ENCODE data around the gene SLN.
"Not testable (repeated sequence)": the region's sequence is repeated elsewhere in the genome, so short reads cannot be mapped to it uniquely, and the experiment has no call there.

SLN gene

DNA sequence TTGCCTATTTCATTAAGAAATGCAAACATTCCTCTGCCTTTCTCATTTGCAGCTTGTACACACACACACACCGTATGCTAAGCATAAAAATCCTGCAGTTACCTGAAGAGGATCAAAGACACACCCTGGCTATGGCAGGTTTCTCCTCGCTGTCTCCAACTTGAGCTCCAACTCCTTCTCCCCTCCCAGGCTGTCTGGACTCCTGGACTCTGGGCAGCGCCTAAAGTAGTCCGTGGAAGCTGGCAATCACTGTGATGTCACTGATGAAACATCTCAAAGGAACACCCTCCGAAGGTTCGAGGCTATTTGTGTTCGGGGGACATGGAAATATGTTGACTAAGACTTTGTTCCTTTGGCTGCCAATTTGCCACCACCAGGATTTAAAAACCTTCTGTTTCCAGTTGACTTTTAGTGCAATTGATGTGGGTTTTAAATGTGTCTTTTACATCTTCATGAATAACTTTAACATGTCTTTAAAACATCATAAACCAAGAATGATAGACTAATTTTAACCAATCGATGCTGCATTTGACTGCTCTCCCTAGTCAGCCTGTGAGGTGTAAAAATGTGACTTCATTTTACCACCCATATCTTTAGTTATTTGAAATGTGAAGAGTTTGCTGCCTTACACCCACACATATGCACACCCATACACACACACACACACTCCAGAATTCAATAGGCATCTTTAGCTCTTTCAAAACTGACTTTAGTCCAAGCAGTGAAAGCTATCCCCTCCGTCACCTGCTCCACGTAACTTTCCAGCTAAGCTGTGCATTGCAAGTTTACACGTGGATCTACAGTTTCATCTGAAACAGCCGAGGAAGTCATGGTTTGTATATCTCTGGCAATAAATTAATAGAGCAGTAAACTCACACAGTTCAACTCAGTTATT lies at the start of gene SLN:
SLN (minus strand) TSS at position 196 of the 895 bp plus-strand sequence.
- no peak within 1 kb of the TSS for H3K27ac ChIP-seq
- TF ChIP-seq, protein P1, sequence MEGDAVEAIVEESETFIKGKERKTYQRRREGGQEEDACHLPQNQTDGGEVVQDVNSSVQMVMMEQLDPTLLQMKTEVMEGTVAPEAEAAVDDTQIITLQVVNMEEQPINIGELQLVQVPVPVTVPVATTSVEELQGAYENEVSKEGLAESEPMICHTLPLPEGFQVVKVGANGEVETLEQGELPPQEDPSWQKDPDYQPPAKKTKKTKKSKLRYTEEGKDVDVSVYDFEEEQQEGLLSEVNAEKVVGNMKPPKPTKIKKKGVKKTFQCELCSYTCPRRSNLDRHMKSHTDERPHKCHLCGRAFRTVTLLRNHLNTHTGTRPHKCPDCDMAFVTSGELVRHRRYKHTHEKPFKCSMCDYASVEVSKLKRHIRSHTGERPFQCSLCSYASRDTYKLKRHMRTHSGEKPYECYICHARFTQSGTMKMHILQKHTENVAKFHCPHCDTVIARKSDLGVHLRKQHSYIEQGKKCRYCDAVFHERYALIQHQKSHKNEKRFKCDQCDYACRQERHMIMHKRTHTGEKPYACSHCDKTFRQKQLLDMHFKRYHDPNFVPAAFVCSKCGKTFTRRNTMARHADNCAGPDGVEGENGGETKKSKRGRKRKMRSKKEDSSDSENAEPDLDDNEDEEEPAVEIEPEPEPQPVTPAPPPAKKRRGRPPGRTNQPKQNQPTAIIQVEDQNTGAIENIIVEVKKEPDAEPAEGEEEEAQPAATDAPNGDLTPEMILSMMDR (IDR thresholded peaks at IDR 0.05) = no peak
- TF ChIP-seq ZFX (IDR thresholded peaks at IDR 0.05; ENCODE audit: borderline replicate concordance) = no peak

DNA sequence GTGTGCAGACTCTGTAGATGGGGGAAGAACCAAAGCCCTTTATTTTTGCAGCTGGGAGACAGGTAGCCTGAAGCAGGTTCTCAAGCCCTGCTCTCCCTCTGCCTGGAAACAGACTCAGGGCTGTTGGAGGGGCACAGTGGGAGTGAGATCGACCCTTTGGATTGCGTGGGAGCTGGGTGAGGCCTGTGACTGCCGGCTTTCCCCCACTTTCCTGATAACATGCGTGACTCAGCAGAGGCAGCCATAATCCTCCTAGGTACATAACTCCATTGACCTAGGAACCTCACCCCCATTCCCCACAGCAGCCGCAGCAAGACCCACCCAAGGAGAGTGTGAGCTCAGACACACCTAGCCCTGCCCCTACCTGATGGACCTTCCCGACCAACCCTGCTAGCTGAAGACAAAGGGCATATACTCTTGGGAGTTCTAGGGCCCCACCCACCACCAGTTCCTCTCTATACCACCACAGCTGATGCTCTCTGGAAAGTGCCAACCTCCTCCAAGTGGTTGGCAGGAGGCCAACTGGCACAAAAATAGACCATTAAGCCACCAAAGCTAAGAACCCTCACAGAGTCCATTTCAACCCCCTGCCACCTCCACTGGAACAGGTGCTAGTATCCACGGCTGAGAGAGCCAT lies 47.0 kb upstream of the SLN start:
- H3K27ac ChIP-seq = not testable (repeated sequence)

GRCh38 chr11:107757661-107758060 lies 45.8 kb upstream of the SLN start:
- TF ChIP-seq ZFX (IDR thresholded peaks at IDR 0.05; ENCODE audit: borderline replicate concordance) = no peak
- TF ChIP-seq, protein P1 (IDR thresholded peaks at IDR 0.05) = peak; percentile 36
- H3K27ac ChIP-seq = no peak overlapping the region

DNA sequence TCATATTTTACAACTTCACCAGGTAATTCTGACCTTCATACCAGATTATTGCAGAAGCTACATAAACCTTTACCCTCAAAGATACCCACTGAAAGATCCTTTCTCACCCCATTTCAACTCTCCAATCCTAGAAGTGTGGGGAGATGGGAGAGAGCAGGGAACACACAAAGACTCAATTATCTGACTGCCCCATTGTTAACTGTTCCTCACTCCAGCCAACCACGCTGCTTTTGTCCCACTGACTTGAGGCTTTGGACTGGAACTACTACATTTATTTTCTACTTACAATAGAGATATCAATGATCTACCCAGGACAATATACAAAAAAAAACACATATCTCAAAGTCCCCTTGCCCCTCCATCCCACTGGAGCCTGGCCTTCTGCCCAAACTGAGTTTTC lies 44.7 kb upstream of the SLN start:
- TF ChIP-seq, protein P1 (IDR thresholded peaks at IDR 0.05) = no peak
- no peak for TF ChIP-seq ZFX (IDR thresholded peaks at IDR 0.05; ENCODE audit: borderline replicate concordance)

GRCh38 chr11:107752949-107753822 lies 41.3 kb upstream of the SLN start:
- no peak overlapping the region for H3K27ac ChIP-seq
- TF ChIP-seq, protein P1 (IDR thresholded peaks at IDR 0.05) = no peak
- no peak for TF ChIP-seq ZFX (IDR thresholded peaks at IDR 0.05; ENCODE audit: borderline replicate concordance)

More for the DNA sequence above, 44.7 kb upstream of the SLN start:
- H3K27ac ChIP-seq = no peak overlapping the region

DNA sequence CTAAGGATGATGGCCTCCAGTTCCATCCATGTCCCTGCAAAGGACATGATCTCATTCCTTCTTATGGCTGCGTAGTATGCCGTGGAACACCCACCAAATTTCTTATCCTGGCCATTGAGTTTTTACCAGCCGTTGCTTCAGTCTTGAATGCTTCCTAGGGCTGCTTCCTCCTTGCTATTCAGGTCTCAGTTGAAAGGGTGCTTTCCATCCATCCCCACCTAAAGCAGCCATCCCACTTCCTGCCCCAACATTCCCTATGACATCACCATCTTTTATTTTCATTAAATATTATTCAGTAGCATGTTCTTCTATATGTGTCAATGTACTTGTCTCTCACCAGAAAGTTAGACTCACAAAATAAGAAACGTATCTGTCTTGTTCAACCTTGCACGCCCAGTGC lies 40.7 kb upstream of the SLN start:
- TF ChIP-seq ZFX (IDR thresholded peaks at IDR 0.05; ENCODE audit: borderline replicate concordance) = no peak
- TF ChIP-seq, protein P1 (IDR thresholded peaks at IDR 0.05) = no peak
- H3K27ac ChIP-seq = no peak overlapping the region

GRCh38 chr11:107751082-107751481 lies 39.2 kb upstream of the SLN start:
- no peak for TF ChIP-seq ZFX (IDR thresholded peaks at IDR 0.05; ENCODE audit: borderline replicate concordance)
- TF ChIP-seq, protein P1 (IDR thresholded peaks at IDR 0.05) = no peak
- H3K27ac ChIP-seq = no peak overlapping the region
